ENCODE measurements around the gene ITGA6.

Gene ITGA6

DNA sequence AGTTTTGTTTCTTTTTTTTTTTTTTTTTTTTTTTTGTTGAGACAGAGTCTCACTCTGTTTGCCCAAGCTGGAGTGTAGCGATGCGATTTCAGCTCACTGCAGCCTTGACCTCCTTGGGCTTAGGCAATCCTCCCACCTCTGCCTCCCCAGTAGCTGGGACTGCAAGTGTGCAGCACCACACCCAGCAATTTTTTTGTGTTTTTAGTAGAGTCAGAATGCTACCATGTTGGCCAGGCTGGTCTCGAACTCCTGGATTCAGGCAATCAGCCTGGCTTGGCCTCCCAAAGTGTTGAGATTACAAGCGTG lies 8.2 kb downstream of the ITGA6 start:
- no peak overlapping the region for H3K27ac ChIP-seq
- no peak for TF ChIP-seq ZFX (IDR thresholded peaks at IDR 0.05; ENCODE audit: borderline replicate concordance)
- TF ChIP-seq, protein P1, sequence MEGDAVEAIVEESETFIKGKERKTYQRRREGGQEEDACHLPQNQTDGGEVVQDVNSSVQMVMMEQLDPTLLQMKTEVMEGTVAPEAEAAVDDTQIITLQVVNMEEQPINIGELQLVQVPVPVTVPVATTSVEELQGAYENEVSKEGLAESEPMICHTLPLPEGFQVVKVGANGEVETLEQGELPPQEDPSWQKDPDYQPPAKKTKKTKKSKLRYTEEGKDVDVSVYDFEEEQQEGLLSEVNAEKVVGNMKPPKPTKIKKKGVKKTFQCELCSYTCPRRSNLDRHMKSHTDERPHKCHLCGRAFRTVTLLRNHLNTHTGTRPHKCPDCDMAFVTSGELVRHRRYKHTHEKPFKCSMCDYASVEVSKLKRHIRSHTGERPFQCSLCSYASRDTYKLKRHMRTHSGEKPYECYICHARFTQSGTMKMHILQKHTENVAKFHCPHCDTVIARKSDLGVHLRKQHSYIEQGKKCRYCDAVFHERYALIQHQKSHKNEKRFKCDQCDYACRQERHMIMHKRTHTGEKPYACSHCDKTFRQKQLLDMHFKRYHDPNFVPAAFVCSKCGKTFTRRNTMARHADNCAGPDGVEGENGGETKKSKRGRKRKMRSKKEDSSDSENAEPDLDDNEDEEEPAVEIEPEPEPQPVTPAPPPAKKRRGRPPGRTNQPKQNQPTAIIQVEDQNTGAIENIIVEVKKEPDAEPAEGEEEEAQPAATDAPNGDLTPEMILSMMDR (IDR thresholded peaks at IDR 0.05): no peak

DNA sequence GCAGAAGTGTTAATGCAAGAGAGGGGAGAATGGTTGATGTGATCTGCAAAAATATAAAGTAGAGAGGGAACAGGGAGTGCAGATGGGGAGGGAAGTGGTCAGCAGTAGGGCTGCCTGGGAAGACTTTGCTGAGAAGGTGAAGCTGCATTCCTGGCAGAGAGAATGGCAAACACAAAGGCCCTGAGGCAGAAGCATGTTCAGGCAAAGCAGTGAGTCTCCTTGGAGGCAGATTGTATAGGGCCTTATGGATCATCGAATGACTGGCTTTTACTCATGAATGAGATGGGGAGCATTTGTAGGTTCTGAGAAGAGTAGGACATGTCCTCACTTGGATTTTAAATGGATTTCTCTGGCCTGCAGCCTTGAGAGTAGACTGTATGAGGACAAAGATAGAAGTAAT lies 9.5 kb downstream of the ITGA6 start:
- no peak overlapping the region for H3K27ac ChIP-seq
- TF ChIP-seq ZFX (IDR thresholded peaks at IDR 0.05; ENCODE audit: borderline replicate concordance): no peak
- TF ChIP-seq, protein P1 (IDR thresholded peaks at IDR 0.05): no peak

GRCh38 chr2:172437419-172438341 lies 10.3 kb downstream of the ITGA6 start:
- TF ChIP-seq ZFX (IDR thresholded peaks at IDR 0.05; ENCODE audit: borderline replicate concordance): no peak
- TF ChIP-seq, protein P1 (IDR thresholded peaks at IDR 0.05): no peak
- no peak overlapping the region for H3K27ac ChIP-seq

- H3K27ac ChIP-seq: no peak overlapping the region
Measured at GRCh38 chr2:172438741-172439508, 11.5 kb downstream of the ITGA6 start.

GRCh38 chr2:172439509-172439860 lies 12.1 kb downstream of the ITGA6 start:
- no peak for TF ChIP-seq ZFX (IDR thresholded peaks at IDR 0.05; ENCODE audit: borderline replicate concordance)
- no peak overlapping the region for H3K27ac ChIP-seq

More at GRCh38 chr2:172438741-172439508, 11.5 kb downstream of the ITGA6 start:
- TF ChIP-seq ZFX (IDR thresholded peaks at IDR 0.05; ENCODE audit: borderline replicate concordance): no peak
- TF ChIP-seq, protein P1 (IDR thresholded peaks at IDR 0.05): no peak

DNA sequence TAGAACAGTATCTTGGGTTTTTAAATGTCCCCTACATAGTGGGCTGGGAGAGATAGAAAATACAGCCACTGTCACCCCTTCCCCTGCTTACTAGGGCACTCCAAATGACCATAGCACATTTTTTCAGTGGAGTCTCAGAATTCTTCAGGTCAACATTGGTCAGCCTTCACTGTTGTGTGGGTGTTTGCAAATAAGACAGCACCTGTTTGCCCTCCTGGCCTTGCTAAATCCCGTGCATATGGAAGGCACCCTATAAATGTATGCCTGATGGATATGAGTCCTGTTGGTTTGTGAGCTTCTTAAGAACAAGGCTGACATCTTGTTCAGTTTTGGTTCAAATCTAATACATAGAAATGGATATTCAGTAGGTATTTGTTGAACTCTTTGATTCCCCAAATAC lies 12.5 kb downstream of the ITGA6 start:
- no peak overlapping the region for H3K27ac ChIP-seq
- TF ChIP-seq, protein P1 (IDR thresholded peaks at IDR 0.05): no peak
- TF ChIP-seq ZFX (IDR thresholded peaks at IDR 0.05; ENCODE audit: borderline replicate concordance): no peak

- H3K27ac ChIP-seq: no peak overlapping the region
- no peak for TF ChIP-seq ZFX (IDR thresholded peaks at IDR 0.05; ENCODE audit: borderline replicate concordance)
- TF ChIP-seq, protein P1 (IDR thresholded peaks at IDR 0.05): no peak
Measured at GRCh38 chr2:172440795-172441194, 13.4 kb downstream of the ITGA6 start.

All from 22Rv1 (cell line).